ENCODE results near the gene FAM168A.

The FAM168A gene

DNA sequence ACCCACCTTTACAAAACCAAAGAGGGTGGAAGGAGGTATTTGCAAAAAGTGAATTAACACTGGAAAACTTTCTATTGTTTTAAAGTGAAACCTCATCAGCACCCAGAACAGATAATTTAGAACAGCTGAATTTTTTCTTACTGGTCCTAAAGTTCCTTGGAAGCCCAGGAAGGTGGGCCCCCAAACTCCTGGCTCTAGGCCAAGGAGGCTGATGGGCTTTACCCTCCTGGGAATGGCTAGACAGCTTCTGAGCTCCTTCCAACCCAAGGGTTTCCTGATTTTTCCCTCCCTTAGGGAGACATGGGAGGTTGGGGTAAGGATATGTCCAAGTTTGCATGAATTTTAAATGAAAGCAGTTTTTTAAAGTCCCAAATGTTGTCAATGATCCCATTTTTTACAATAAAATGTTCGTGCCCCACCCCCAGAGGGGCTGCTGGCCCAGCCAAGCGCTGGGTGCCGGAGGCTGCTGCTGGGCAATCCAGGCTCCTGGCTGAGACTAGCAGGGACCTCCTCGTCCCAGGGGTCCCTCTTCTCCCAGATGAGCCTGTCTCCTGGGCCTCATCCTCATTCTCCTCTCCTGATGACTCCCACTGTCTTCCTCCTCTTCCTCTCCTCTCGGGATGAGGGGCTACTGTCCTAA lies 193.3 kb downstream of the FAM168A start:
- DNase-seq (ENCODE audit: low read depth) = no peak
- TF ChIP-seq, protein P1, sequence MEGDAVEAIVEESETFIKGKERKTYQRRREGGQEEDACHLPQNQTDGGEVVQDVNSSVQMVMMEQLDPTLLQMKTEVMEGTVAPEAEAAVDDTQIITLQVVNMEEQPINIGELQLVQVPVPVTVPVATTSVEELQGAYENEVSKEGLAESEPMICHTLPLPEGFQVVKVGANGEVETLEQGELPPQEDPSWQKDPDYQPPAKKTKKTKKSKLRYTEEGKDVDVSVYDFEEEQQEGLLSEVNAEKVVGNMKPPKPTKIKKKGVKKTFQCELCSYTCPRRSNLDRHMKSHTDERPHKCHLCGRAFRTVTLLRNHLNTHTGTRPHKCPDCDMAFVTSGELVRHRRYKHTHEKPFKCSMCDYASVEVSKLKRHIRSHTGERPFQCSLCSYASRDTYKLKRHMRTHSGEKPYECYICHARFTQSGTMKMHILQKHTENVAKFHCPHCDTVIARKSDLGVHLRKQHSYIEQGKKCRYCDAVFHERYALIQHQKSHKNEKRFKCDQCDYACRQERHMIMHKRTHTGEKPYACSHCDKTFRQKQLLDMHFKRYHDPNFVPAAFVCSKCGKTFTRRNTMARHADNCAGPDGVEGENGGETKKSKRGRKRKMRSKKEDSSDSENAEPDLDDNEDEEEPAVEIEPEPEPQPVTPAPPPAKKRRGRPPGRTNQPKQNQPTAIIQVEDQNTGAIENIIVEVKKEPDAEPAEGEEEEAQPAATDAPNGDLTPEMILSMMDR (conservative IDR thresholded peaks at IDR 0.05; ENCODE audit: low read depth, low read length) = no peak
- no peak overlapping the region for H3K4me3 ChIP-seq (ENCODE audit: low read length)

DNA sequence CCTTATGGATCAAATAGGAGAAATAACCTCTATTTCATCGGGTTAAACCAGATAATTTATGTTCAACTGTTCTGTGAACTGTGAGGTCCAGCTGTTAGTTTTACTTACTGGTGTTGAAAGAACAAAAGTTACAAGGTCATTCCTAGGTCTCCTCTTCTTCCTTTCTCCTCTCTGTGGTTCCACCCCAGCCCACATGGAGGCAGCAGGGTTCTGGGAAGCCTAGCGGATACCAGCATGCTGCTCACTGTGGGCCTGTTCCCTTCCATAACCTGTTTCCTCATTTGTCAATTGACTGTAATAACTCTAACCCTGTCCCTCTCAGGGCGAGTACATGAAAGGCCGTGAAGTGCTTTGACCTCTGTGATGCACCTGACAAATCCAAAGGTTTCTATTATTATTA lies 193.9 kb downstream of the FAM168A start:
- TF ChIP-seq, protein P1 (conservative IDR thresholded peaks at IDR 0.05; ENCODE audit: low read depth, low read length) = peak; percentile 65
- no peak for DNase-seq (ENCODE audit: low read depth)
- H3K4me3 ChIP-seq (ENCODE audit: low read length) = no peak overlapping the region

DNA sequence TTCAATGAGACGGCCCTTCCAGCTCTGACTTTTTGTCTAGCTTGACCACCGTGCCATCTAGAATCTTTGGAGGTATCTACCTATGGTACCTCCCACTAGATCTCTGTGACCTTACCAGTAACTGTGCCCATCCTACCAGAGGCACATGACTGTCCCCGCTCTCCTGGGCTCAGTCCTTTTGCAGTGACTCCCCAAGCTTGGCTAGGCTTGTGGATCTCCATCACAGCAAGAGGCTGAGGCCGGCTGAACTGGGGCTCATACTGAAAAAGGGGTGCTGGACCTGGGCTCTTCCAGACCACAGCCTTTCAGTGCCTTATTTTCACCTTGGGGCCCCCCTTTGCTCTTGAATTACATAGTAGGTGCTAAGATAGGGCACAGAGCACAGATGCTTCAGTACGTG lies 194.4 kb downstream of the FAM168A start:
- no peak for DNase-seq (ENCODE audit: low read depth)
- H3K4me3 ChIP-seq (ENCODE audit: low read length) = no peak overlapping the region
- TF ChIP-seq, protein P1 (conservative IDR thresholded peaks at IDR 0.05; ENCODE audit: low read depth, low read length) = no peak

DNA sequence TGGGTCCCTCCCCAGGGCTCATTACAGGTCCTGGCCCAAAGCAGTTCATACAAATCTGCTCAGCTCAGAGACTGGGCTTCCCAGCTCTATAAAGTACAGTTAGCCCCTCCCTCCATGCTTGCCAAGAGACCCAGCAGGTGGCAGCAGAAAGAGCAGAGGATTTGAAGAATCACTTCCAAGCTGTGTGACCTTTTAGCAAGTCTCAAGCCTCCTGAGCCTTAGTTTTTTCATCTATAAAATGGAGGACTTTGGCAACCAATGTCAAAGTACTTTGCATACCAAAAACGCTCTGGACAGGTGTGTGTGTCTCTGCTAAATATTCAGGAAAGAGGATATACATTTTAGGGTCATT lies 195.1 kb downstream of the FAM168A start:
- TF ChIP-seq, protein P1 (conservative IDR thresholded peaks at IDR 0.05; ENCODE audit: low read depth, low read length) = peak; percentile 47
- DNase-seq (ENCODE audit: low read depth) = no peak
- no peak overlapping the region for H3K4me3 ChIP-seq (ENCODE audit: low read length)

DNA sequence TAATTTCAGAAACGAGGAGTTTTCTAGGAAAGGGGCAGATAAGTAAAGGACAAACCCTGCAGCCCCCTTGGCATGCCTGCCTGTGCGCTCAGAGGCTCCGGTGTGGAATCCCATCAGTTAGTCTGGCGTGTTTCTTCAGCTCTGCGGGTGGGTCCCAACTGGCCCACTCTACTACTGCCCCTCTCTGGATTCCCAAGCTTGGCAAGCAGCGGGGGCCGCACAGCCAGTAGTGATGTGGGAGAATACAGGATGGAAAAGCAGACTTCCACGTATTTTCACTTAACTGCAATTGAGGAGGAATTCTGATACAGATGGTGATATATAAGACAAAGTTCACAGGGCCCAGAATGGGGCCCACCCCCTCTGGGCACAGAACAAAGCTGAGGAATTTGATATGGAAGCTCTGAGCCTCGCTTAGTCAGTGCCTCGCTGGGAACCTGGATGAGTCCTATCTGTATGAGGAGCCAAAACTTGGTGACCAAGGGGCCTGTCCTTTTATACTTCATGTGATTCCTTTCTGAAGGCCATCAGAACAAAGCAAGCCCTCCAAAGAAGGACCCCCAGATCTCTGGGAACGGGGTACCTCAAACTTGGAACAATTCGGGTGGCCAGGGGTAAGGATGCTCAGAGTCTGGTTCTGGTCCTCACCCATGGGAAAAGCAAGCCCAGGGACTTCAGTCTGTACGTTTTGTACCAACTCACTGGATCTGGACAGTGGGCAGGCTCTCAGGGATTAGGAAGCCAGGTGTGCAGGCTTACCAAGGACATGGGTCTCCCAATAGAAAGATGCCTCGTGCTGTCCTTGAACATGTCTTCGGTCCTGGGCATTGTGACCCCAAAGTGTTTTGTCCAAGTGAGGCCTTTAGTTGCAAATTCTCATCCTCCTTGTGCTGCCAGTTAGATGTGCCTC lies 195.7 kb downstream of the FAM168A start:
- H3K4me3 ChIP-seq (ENCODE audit: low read length) = no peak overlapping the region
- no peak for DNase-seq (ENCODE audit: low read depth)
- TF ChIP-seq, protein P1 (conservative IDR thresholded peaks at IDR 0.05; ENCODE audit: low read depth, low read length) = no peak

DNA sequence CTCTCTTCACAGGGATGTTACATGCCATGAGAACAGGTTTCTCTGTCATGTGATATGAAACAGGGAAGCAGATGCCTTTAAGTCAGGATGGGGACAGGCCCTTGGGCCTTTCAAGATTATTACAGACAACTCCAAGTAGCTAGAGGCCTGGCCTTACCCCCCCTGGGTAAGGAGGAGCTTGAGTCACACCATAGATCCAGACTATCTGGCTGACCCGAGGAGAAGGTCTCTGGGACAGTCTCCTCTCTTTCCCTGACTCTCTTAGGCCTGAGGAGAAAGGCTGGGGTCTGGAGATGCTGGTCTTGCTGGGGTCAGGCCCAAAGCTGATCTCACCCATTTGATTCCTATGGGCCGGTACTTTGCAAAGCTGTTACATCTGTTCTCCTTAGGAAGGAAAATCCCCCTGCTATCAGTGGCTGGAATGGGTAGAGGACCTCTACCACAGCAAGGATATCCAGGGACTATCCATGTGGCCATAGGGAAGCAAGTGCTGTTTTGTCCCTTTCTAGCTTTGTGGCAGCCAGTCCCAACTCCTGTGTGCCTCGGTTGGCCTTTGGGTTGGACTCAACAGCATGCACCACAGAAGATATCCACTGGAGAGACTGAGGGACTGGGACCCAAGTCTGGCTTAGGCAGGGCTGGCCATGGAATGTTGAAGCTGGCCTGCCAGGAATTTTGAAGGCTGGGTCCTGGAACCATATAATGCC lies 196.5 kb downstream of the FAM168A start:
- DNase-seq (ENCODE audit: low read depth) = no peak
- no peak overlapping the region for H3K4me3 ChIP-seq (ENCODE audit: low read length)
- TF ChIP-seq, protein P1 (conservative IDR thresholded peaks at IDR 0.05; ENCODE audit: low read depth, low read length) = no peak
